IPS-15b (cell line): ENCODE measurements around the gene TMEM97.
A peak's percentile ranks its signal among the peaks of the same experiment; 100 is the strongest.
"Not testable (repeated sequence)": the region's sequence is repeated elsewhere in the genome, so short reads cannot be mapped to it uniquely, and the experiment has no call there.

Experiments used
- H3K27me3 ChIP-seq: one replicate; pipeline ENCODE4 v1.6.1; 2013; ENCODE audit warnings: low read length; ENCODE audit not compliant: control insufficient read depth, insufficient read depth
- H3K36me3 ChIP-seq: one replicate; pipeline ENCODE4 v1.6.1; 2013; ENCODE audit warnings: low read length; ENCODE audit not compliant: control insufficient read depth, insufficient read depth
- H3K4me1 ChIP-seq: one replicate; pipeline ENCODE4 v1.6.1; 2013; ENCODE audit warnings: mild to moderate bottlenecking, low read length; ENCODE audit not compliant: control insufficient read depth, insufficient read depth
- H3K4me3 ChIP-seq: one replicate; pipeline ENCODE4 v1.5.1; 2013; ENCODE audit warnings: low read depth, low read length
- H3K9ac ChIP-seq: one replicate; pipeline ENCODE4 v1.6.1; 2013; ENCODE audit warnings: low read depth, mild to moderate bottlenecking, low read length
- H3K9me3 ChIP-seq: one replicate; pipeline ENCODE4 v1.6.1; 2013; ENCODE audit warnings: mild to moderate bottlenecking, low read length; ENCODE audit not compliant: control insufficient read depth, insufficient read depth

The TMEM97 gene

GRCh38 chr17:28331891-28332420 lies 13.0 kb downstream of the TMEM97 start:
- H3K9me3 ChIP-seq, result no peaks in the 10 kb centered on the region
- no peaks in the 10 kb centered on the region for H3K27me3 ChIP-seq
- H3K36me3 ChIP-seq, result peaks cover 13% of the 10 kb centered on the region
- no peak overlapping the region for H3K9ac ChIP-seq
- peaks cover 10% of the 10 kb centered on the region for H3K4me1 ChIP-seq
- no peak overlapping the region for H3K4me3 ChIP-seq

GRCh38 chr17:28333083-28333746 lies 14.2 kb downstream of the TMEM97 start:
- peaks cover 13% of the 10 kb centered on the region for H3K4me1 ChIP-seq
- no peak overlapping the region for H3K4me3 ChIP-seq
- H3K27me3 ChIP-seq, result no peaks in the 10 kb centered on the region
- H3K9me3 ChIP-seq, result no peaks in the 10 kb centered on the region
- no peak overlapping the region for H3K9ac ChIP-seq
- H3K36me3 ChIP-seq, result peaks cover 8% of the 10 kb centered on the region

- Histone ChIP-seq H3K36me3 (peaks cover 8% of the 10 kb centered on the region), H3K27me3 (no peaks in the 10 kb centered on the region), H3K9ac (peak overlapping the region; percentile 4), H3K4me1 (peaks cover 13% of the 10 kb centered on the region), H3K4me3 (peak overlapping the region; percentile 89), H3K9me3 (no peaks in the 10 kb centered on the region)
These were observed 15.2 kb downstream of the TMEM97 start for GRCh38 chr17:28334171-28334570.

GRCh38 chr17:28334666-28335200 lies 15.7 kb downstream of the TMEM97 start:
- peaks cover 13% of the 10 kb centered on the region for H3K4me1 ChIP-seq
- H3K9ac ChIP-seq, result peak overlapping the region; percentile 49

GRCh38 chr17:28335201-28335958 lies 16.4 kb downstream of the TMEM97 start, which contains the start of the genes IFT20 and TNFAIP1:
Gene IFT20, minus strand, starts transcription at chr17:28335472. Its CDS starts 3,487 bp downstream, at chr17:28331985.
Gene TNFAIP1, plus strand, starts transcription at chr17:28335761. Its CDS starts 3,761 bp downstream, at chr17:28339522.
- no peaks in the 10 kb centered on the region for H3K9me3 ChIP-seq
- no peaks in the 10 kb centered on the region for H3K27me3 ChIP-seq
- peak within 1 kb of the TSS; percentile 90 for H3K9ac ChIP-seq
- H3K36me3 ChIP-seq, result peaks cover 16% of the 10 kb centered on the region
- H3K4me1 ChIP-seq, result peaks cover 13% of the 10 kb centered on the region
- H3K4me3 ChIP-seq, result peak within 1 kb of the TSS; percentile 97

More at GRCh38 chr17:28334666-28335200, 15.7 kb downstream of the TMEM97 start:
- H3K27me3 ChIP-seq, result no peaks in the 10 kb centered on the region
- H3K36me3 ChIP-seq, result peaks cover 13% of the 10 kb centered on the region
- H3K9me3 ChIP-seq, result no peaks in the 10 kb centered on the region
- peak overlapping the region; percentile 89 for H3K4me3 ChIP-seq

- Histone ChIP-seq H3K27me3 (no peaks in the 10 kb centered on the region), H3K9me3 (no peaks in the 10 kb centered on the region), H3K36me3 (peaks cover 10% of the 10 kb centered on the region), H3K4me1 (peaks cover 13% of the 10 kb centered on the region), H3K4me3 (peak overlapping the region; percentile 97), H3K9ac (peak overlapping the region; percentile 90)
These were observed 17.2 kb downstream of the TMEM97 start for GRCh38 chr17:28335959-28336871.

GRCh38 chr17:28338056-28338768 lies 19.2 kb downstream of the TMEM97 start:
- no peak overlapping the region for H3K9ac ChIP-seq

GRCh38 chr17:28338769-28339212 lies 19.8 kb downstream of the TMEM97 start:
- H3K27me3 ChIP-seq, H3K4me3 ChIP-seq, H3K9ac ChIP-seq, H3K9me3 ChIP-seq: not testable (repeated sequence)
- peaks cover 13% of the 10 kb centered on the region for H3K4me1 ChIP-seq
- H3K36me3 ChIP-seq, result peaks cover 19% of the 10 kb centered on the region

More at GRCh38 chr17:28338056-28338768, 19.2 kb downstream of the TMEM97 start:
- Histone ChIP-seq H3K9me3 (no peaks in the 10 kb centered on the region), H3K4me1 (peaks cover 13% of the 10 kb centered on the region), H3K36me3 (peaks cover 15% of the 10 kb centered on the region), H3K27me3 (no peaks in the 10 kb centered on the region), H3K4me3 (no peak overlapping the region)

GRCh38 chr17:28339431-28339830 lies 20.4 kb downstream of the TMEM97 start:
- H3K4me3 ChIP-seq, result no peak overlapping the region
- H3K4me1 ChIP-seq, result peaks cover 9% of the 10 kb centered on the region
- no peaks in the 10 kb centered on the region for H3K27me3 ChIP-seq
- H3K36me3 ChIP-seq, result peaks cover 22% of the 10 kb centered on the region
- H3K9ac ChIP-seq, result no peak overlapping the region
- no peaks in the 10 kb centered on the region for H3K9me3 ChIP-seq

- no peak overlapping the region for H3K4me3 ChIP-seq
- peaks cover 8% of the 10 kb centered on the region for H3K4me1 ChIP-seq
- H3K27me3 ChIP-seq, result no peaks in the 10 kb centered on the region
- peaks cover 29% of the 10 kb centered on the region for H3K36me3 ChIP-seq
- no peak overlapping the region for H3K9ac ChIP-seq
- no peaks in the 10 kb centered on the region for H3K9me3 ChIP-seq
These were observed 21.4 kb downstream of the TMEM97 start for GRCh38 chr17:28340374-28340773.
